HG03565 (cell line): ENCODE measurements around the gene PATL2.
"Not testable (repeated sequence)": the region's sequence is repeated elsewhere in the genome, so short reads cannot be mapped to it uniquely, and the experiment has no call there.

Experiments
- ATAC-seq: cut with Tn5 transposase; IDR thresholded peaks from one replicate; pipeline ENCODE4 v1.9.1; 2021; ENCODE audit warnings: mild to moderate bottlenecking, moderate library complexity; ENCODE audit not compliant: unreplicated experiment

Gene PATL2

GRCh38 chr15:44656298-44656697, 54.8 kb downstream of the PATL2 start:
- ATAC-seq, result no peak

- no peak for ATAC-seq
Observed at GRCh38 chr15:44654858-44655257, 56.3 kb downstream of the PATL2 start.

GRCh38 chr15:44647637-44648036, 63.5 kb downstream of the PATL2 start:
- ATAC-seq, result no peak

- ATAC-seq, result no peak
Observed at GRCh38 chr15:44647036-44647435, 64.1 kb downstream of the PATL2 start.

GRCh38 chr15:44646460-44646859, 64.7 kb downstream of the PATL2 start:
- no peak for ATAC-seq

- ATAC-seq, result no peak
Observed at GRCh38 chr15:44641651-44642050, 69.5 kb downstream of the PATL2 start.

- ATAC-seq, result no peak
Observed at GRCh38 chr15:44636976-44637375, 74.1 kb downstream of the PATL2 start.

GRCh38 chr15:44633603-44634002, 77.5 kb downstream of the PATL2 start:
- no peak for ATAC-seq

- ATAC-seq, result not testable (repeated sequence)
Observed at GRCh38 chr15:44625286-44625685, 85.8 kb downstream of the PATL2 start.

- no peak for ATAC-seq
Observed at GRCh38 chr15:44623178-44623577, 87.9 kb downstream of the PATL2 start.

GRCh38 chr15:44620081-44620480, 91.0 kb downstream of the PATL2 start:
- ATAC-seq, result no peak

- ATAC-seq, result no peak
Observed at GRCh38 chr15:44616974-44617373, 94.1 kb downstream of the PATL2 start.
